Activated CD4-positive, alpha-beta T cell treated with anti-CD3 and anti-CD28 coated beads, Interleukin-2, amount 10 ng/mL, durations not matched to agents 7 days and 5 days (primary cell): Measurements from ENCODE around the gene OTUD4. TPM values are rescaled to one million over a fixed set of nuclear protein-coding genes. Genes with fewer than 3 reads are reported as not detected.

ENCODE experiments used
- CTCF ChIA-PET: fragments of 350-600 bp; sonication (Branson Sonifier 250); formaldehyde crosslinking; loops from one replicate; lab custom pipeline; 2021; ENCODE audit warnings: antibody characterized with exemption; lab: Charles Lee
- POLR2A ChIA-PET: fragments of 350-600 bp; sonication (Branson Sonifier 250); formaldehyde crosslinking; loops from one replicate; lab custom pipeline; 2021; ENCODE audit warnings: antibody characterized with exemption; lab: Charles Lee
- DNase-seq: peaks from one replicate; pipeline ENCODE4 v3.0.0-alpha.2; 2020
- H3K27ac Mint-ChIP-seq: one replicate; pipeline ENCODE4 v1.8.0; 2021; ENCODE audit warnings: mild to moderate bottlenecking, moderate library complexity, mixed read lengths
- H3K27me3 Mint-ChIP-seq: one replicate; pipeline ENCODE4 v1.8.0; 2021; ENCODE audit warnings: mixed read lengths
- H3K36me3 Mint-ChIP-seq: one replicate; pipeline ENCODE4 v1.8.0; 2021; ENCODE audit warnings: low read depth, mixed read lengths
- H3K4me1 Mint-ChIP-seq: one replicate; pipeline ENCODE4 v1.8.0; 2021; ENCODE audit warnings: mixed read lengths
- H3K4me3 Mint-ChIP-seq: one replicate; pipeline ENCODE4 v1.8.0; 2021; ENCODE audit warnings: mild to moderate bottlenecking, moderate library complexity, mixed read lengths
- H3K9me3 Mint-ChIP-seq: one replicate; pipeline ENCODE4 v1.8.0; 2021; ENCODE audit warnings: mixed read lengths
- total RNA-seq, 2 experiments: library from RNA; stranded (reverse); gene quantifications; one replicate each; pipeline ENCODE4 v1.2.3, GENCODE V29; 2021

The OTUD4 gene
- total RNA-seq, 2 experiments from 2014 or later, result 47.3 to 56.9 TPM

GRCh38 chr4:145097821-145098674, 82.3 kb downstream of the OTUD4 start, which contains the start of the genes ABCE1 and ANAPC10:
ABCE1 (plus strand) TSS chr4:145098311; CDS start chr4:145104413, 6,102 bp downstream.
ANAPC10 (minus strand) TSS chr4:145098196; CDS start chr4:145096099, 2,097 bp downstream.
- H3K27me3 Mint-ChIP-seq, result no peaks in the 10 kb centered on the region
- peaks cover 30% of the 10 kb centered on the region for H3K4me1 Mint-ChIP-seq
- POLR2A ChIA-PET, result interaction anchor here (0.7 kb wide), 1 partner anchor 487 kb away, joined by 3 read pairs; no protein-coding TSS in a partner anchor
- CTCF ChIA-PET, result interaction anchor here (0.6 to 2.4 kb wide), 7 partner anchors 11 to 166 kb away, joined by 3 to 13 read pairs (median 5); no protein-coding TSS in a partner anchor
- peak within 1 kb of the TSS; percentile 94 for H3K4me3 Mint-ChIP-seq
- H3K9me3 Mint-ChIP-seq, result peaks cover 5% of the 10 kb centered on the region
- peak within 1 kb of the TSS; percentile 98 for H3K27ac Mint-ChIP-seq
- DNase-seq, result peak; percentile 97
- peaks cover 28% of the 10 kb centered on the region for H3K36me3 Mint-ChIP-seq

DNA sequence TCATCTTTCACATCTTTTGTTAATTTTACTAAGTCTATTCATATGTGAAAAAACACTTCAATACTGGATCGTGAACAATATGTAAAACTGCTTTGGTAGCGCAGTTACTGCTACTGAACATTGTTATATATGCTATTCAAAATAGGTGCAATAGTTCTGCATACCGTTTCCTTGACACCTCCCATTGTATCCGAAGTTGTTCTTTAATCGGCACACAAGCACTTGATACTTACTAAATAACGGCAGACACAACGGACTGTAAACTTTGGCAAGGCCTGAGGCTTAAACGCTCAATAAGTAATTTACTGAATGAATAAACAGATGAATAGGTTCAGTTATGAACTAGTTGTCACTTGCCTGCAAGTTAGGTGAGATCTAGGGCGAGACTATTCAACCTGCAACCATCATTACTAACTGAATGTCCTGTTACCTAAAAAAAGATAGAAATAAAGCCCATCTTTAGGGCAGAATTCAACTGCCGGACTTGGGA, 83.0 kb downstream of the OTUD4 start:
- Mint-ChIP-seq H3K4me3 (peak overlapping the region; percentile 94), H3K4me1 (peaks cover 33% of the 10 kb centered on the region), H3K9me3 (peaks cover 5% of the 10 kb centered on the region), H3K27ac (peak overlapping the region; percentile 98), H3K36me3 (peaks cover 35% of the 10 kb centered on the region), H3K27me3 (no peaks in the 10 kb centered on the region)
- ChIA-PET CTCF (interaction anchor here (0.6 to 2.4 kb wide), 4 partner anchors 15 to 167 kb away, joined by 4 to 13 read pairs (median 6); no protein-coding TSS in a partner anchor), POLR2A (no interaction called here)
- DNase-seq, result no peak

DNA sequence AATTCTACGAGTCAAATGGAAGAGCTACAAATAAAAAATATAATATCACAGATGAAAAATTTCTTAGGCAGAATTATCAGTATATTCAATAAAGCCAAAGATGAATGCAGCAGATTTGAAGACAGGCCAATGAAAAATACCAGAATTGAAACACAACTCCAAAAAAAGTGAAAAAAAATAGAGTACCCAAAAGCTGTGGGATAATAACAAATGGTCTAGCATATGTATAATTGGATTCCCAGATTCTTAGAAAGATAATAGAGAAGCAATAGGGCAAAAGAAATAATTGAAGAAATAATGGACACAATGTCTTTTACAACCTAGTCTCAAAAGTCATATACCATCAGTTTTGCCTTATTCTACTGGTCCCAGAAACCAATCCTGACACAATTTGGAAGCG, 86.8 kb downstream of the OTUD4 start:
- Mint-ChIP-seq H3K27ac (no peak overlapping the region), H3K27me3 (no peaks in the 10 kb centered on the region), H3K4me3 (no peak overlapping the region), H3K36me3 (peaks cover 60% of the 10 kb centered on the region), H3K4me1 (peaks cover 29% of the 10 kb centered on the region), H3K9me3 (peaks cover 5% of the 10 kb centered on the region)
- ChIA-PET CTCF (interaction anchor here (0.6 to 1.0 kb wide), 3 partner anchors 9 to 1571 kb away, joined by 3 to 4 read pairs (median 3); no protein-coding TSS in a partner anchor), POLR2A (no interaction called here)
- DNase-seq, result no peak

- CTCF ChIA-PET, result no interaction called here
- Mint-ChIP-seq H3K27me3 (no peaks in the 10 kb centered on the region), H3K4me3 (no peak overlapping the region), H3K27ac (no peak overlapping the region), H3K9me3 (peaks cover 5% of the 10 kb centered on the region), H3K36me3 (peaks cover 77% of the 10 kb centered on the region), H3K4me1 (peaks cover 26% of the 10 kb centered on the region)
- DNase-seq, result no peak
- POLR2A ChIA-PET, result no interaction called here
Measured at GRCh38 chr4:145090380-145090779, 90.0 kb downstream of the OTUD4 start.

- H3K27ac Mint-ChIP-seq, result no peak overlapping the region
- DNase-seq, result no peak
- POLR2A ChIA-PET, result interaction anchor here (0.6 to 0.7 kb wide), 3 partner anchors 433 to 855 kb away, joined by 3 to 9 read pairs (median 5); partner anchors contain the start of gene ZNF827
- H3K4me3 Mint-ChIP-seq, result no peak overlapping the region
- no peaks in the 10 kb centered on the region for H3K27me3 Mint-ChIP-seq
- H3K9me3 Mint-ChIP-seq, result no peaks in the 10 kb centered on the region
- H3K4me1 Mint-ChIP-seq, result peaks cover 15% of the 10 kb centered on the region
- CTCF ChIA-PET, result interaction anchor here (0.8 to 1.8 kb wide), 3 partner anchors 9 to 14 kb away, joined by 4 to 5 read pairs (median 4); partner anchors contain the start of genes ABCE1 and ANAPC10
- H3K36me3 Mint-ChIP-seq, result peaks cover 33% of the 10 kb centered on the region
Measured at GRCh38 chr4:145083891-145084605, 96.3 kb downstream of the OTUD4 start.

Other genes starting within 250 kb of the OTUD4 start
- 10 to 100 TPM; 23.5 to 25.4 TPM for gene ANAPC10, start 82.4 kb downstream of the OTUD4 start, total RNA-seq
- 10 to 100 TPM; 62.1 to 72.3 TPM for gene ABCE1, start 82.3 kb downstream of the OTUD4 start, total RNA-seq